Superior temporal gyrus (tissue), 1 donor: ENCODE data around the gene LRCH1.
A peak's percentile ranks its signal among the peaks of the same experiment; 100 is the strongest.

Experiments used
- DNase-seq: peaks from one replicate; pipeline ENCODE4 v3.0.0-alpha.2; 2016; ENCODE audit errors: extremely low spot score

Gene LRCH1

DNA sequence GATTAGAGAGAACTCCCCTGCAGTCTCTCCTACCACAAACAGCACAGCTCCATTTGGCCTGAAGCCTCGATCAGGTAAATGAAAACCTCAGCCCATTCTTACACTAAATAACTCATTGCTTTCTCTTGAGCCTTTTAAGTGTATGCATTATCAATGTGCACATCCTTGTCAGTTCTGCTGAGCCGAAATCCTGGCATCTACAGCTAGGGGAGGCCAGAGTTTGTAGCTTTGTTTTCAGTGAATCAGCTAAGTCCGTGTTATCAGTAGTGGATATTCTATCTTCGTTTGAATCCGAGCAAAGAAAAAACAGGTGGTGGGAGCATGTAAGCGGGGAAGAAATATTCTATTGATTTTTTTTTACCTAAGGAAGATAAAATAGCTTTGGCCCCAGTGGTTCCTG lies 159.6 kb downstream of the LRCH1 start:
- no peak for DNase-seq

DNA sequence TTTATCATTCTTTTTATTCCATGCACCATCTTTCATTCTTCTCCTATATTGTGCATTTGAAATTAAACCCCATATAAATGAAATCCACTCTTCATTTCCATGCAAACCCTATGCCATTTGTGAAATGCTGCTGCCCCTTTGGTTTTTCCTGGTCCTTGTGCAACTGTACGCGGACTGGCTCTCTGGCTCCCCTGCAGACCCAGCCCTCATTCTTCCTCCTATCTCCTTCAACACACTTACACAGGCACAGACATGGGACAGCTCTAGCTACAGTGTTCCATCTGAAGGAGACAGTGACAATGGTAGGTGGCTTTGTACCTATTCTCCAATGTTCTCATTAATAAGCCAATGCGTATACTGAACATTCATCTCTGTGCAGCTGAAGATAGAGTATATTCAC lies 162.4 kb downstream of the LRCH1 start:
- no peak for DNase-seq

- no peak for DNase-seq
Observed at GRCh38 chr13:46716821-46717220, 163.9 kb downstream of the LRCH1 start.

DNA sequence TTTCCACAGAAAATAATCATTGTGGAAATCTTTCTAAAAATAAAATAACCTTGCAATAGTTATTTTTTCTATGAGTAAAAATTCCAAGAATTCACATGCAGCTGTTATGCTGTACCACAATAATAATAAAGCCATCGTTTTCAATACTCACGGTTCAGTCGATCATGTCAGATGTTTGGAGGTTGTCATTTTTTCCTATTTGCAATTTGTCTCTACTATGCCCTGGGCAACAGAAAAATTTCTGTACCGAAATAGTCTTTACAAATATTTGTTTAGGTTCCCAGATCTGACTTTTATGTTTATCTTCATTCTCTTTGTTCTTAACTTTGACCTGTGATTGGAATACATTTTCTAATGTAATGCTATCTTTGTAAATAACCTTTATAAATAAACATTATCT lies 164.3 kb downstream of the LRCH1 start:
- no peak for DNase-seq

DNA sequence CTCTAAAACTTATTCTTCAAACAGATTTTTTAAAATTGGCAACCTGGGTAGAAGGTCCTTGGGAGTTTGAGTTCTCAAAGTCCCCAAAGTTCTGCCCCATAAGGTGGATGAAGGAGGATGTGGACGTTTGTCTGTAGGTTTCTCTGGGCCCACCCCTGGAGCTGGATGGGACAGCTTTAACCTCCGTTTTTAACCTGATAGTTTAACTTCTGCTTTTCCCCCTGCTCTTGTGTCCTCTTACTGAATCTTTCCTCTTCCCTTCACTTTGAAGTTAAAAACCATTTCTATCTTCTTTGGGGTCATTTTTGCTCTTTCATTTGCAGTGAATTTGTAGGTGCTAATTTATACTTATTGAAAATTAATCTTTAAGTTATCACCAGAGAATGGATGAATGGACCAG lies 164.9 kb downstream of the LRCH1 start:
- DNase-seq = no peak

DNA sequence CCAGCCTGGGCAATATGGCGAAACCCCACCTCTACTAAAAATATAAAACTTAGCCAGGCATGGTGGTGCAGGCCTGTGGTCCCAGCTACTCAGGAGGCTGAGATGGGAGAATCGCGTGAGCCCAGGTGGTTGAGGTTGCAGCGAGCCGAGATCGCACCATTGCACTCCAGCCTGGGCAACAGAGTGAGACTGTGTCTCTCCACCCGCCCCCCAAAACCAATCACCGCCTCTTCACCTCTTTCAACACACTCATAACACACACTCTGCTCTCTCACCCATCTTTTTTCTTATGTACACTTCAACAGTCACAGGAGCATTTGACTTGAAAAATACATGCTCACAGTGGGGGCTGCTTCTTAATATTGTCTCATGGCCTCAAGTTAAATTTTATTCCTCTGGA lies 167.2 kb downstream of the LRCH1 start:
- DNase-seq = no peak

DNA sequence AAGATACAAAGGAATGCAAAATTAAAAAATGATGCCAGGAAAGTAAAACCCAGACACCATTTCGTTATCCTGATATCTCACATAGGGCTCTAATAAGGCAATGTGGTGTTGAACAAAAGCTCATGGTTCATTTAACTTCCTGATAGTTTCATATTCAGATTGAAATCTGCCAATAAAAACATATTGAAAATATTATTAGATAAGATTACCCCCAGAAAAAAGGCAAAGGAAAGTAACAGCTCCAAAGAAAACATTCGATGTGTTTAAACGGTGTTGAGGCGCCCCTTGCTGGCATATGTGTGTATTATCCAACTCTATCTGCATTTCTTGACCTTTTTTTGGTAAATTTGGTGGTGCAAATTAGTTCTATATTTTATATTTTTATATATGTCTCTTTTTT lies 168.1 kb downstream of the LRCH1 start:
- DNase-seq = peak; percentile 78

DNA sequence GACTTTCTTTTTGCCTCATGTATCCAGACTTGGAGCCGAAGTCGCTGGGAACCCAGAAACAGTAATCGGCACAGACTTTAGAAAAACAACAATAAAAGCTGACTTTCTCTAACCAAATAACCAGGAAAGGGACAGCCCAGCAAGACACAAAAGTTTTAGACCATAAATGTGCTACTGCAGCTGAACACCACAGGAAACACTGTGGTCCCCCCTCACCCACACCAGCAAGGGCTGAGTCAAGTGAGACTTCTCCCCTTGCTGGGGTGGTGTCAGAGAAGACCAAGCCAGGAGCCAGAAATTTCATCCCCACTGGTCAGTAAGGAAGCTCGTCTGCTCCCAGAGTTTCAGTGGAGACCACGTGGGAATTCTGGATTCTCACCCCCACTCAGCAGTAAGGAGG lies 173.4 kb downstream of the LRCH1 start:
- DNase-seq = no peak

DNA sequence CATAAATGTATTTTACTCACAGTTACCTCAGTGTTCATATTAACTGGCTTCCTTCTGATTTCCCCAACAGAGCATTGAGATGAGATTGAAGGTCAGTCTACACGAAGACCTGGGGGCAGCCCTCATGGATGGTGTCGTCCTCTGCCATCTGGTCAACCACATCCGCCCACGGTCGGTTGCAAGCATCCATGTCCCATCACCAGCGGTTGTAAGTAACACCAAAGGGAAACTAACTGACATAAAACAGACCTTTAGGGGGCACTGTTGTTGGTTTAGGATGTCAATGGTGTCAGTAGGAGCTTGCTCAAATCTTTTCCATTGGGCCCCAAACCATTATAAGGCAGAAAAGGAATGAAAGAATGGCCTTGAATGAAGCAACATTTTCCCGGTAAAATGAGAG lies 175.8 kb downstream of the LRCH1 start:
- no peak for DNase-seq

GRCh38 chr13:46731535-46731934 lies 178.6 kb downstream of the LRCH1 start:
- DNase-seq = no peak

- DNase-seq = no peak
Observed at GRCh38 chr13:46735425-46735824, 182.5 kb downstream of the LRCH1 start.

DNA sequence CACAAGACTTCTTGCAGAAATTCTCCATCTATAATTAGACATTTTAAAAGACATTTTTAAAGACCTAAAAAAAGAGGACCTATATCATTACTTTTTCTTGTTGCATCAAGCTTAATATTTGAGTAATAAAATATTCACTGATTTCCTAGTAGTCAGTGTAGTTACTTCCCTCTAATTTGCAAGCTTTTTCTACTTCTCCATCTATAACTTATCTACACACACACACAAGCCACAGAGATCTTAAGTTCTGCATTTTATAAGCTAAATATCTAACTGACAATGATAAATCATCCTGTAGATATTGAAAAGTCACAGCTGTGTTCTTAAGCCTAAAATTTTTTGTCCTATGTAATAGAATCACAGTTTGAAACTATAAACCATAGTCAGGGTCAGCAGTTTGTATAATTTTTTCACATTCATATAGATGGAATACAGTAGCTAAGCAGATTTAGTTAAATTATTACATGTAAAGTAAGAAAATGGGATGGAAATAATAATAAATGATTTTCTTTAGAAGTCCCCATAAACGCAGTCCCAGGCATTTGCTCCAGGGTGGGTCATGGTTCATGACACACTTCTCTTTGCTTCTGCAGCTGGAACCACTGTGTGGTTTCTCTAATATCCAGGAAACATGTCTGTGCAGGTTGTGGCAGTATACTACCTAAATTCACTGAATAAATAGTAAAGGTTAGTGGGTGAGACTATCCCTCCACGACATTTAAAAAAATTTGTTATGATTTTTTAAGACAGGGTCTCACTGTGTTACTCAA lies 183.8 kb downstream of the LRCH1 start:
- DNase-seq = no peak

GRCh38 chr13:46738055-46738454 lies 185.1 kb downstream of the LRCH1 start:
- DNase-seq = no peak

DNA sequence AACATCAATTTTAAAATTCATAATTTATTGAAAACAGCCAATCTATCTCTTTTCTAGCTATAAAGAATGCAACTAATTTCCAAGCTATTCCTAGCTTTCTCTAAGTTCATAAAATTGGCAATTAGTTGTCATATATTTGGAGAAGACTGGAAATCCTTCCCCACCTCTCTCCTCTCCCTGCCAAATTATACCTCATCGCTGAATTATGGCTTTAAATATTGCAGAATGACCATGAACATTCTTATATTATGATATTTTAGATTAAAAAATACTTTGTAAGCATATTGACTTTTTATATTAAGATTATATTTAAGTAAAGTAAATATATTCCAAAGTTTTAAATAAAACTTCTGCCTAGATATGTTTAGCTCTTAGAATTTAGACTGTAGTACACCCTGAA lies 185.8 kb downstream of the LRCH1 start:
- no peak for DNase-seq

GRCh38 chr13:46739447-46740098 lies 186.6 kb downstream of the LRCH1 start:
- DNase-seq = no peak

DNA sequence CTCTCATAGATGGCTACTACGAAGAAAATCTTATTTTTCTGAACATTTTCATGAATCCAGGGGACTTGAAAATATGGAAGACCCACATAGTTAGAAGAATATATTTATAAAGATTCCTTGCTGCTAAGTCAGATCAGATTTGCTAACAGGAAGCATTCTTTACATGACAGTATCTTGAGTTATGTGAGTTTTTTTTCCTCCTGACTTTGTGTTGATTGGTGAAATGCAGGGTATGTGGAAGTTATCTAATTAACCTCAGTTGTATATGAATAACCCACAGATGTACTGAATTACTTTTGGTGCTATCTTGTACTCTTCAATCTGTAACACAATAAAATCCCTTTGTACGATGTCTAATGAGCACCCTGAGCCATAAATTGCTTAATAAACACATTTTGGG lies 190.2 kb downstream of the LRCH1 start:
- DNase-seq = no peak

DNA sequence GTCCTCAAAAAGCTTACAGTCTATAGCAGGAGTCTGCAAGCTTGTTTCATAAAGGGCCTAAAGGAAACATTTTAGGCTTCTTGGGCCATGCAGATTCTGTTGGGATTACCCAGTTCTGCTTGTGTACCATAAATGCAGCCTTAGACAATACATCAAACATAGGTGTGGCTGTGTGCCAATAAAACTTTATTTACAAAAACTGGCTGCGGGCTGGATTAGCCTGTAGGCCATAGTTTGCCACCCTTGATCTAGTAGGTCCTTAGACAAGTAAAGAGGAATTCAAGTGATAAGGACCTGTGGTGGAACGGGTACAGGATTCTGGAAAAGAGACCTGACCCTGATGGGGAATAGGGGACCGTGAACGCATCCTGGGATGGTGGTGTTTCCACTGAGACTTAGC lies 192.1 kb downstream of the LRCH1 start:
- no peak for DNase-seq

DNA sequence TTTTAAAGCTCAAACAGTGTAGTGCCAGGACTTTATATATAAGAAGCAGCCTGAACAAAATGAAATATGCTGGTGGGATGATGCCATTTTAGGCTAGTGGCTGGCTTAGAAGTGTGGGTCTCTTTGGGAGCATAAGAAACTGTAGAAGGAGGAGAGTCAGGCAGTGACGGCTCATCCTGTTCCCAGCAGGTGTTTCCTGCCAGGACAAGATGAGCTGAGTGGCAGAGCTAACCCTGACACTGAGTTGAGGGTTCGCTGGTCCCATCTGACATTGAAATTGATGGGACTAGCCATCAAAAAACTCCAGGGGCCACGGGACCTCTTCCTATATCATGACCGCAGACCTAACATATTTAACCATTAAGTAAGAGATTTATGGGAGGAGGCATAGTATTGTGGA lies 192.7 kb downstream of the LRCH1 start:
- DNase-seq = no peak

- DNase-seq = no peak
Observed at GRCh38 chr13:46747031-46747820, 194.3 kb downstream of the LRCH1 start.

GRCh38 chr13:46748300-46748699 lies 195.3 kb downstream of the LRCH1 start:
- no peak for DNase-seq

GRCh38 chr13:46749951-46750350 lies 197.0 kb downstream of the LRCH1 start:
- no peak for DNase-seq

DNA sequence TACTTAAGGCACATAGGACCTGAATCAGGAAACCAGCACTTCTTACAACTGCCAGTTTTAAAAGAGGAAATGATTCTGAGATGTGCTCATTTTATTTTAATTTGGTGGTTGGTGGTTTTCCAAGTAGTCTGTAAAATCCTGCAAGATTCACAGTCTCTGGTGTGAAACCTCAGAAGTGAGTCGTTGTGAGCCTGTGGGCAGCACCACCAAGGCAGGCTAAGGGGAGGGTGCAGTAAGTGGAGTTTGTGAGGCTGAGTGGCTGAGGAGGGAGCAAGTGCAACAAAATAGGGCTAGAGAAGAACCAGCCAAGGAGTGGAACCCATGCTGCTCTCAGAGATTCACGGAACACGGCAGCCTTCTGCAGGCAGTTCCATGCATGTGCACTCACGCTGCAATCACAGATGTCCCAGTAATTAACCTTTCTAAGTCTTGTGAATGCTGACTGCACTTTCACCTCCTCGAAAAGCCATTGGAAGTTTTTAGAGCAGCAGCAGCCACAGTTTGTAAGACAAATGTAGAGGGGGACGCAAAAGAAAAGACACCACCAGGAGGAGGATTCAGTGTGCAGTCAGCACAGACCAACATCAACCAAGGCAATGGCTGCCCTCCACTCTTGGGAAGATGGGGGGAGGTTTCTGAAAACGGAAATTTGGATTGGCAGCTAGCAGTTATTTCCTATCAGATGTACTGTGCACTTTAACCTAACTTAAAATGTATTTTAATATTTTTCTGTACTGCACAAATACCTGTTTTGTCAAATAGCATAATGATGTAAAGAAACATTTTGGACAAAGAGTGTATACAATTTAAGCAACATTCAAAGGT lies 199.1 kb downstream of the LRCH1 start:
- peak; percentile 41 for DNase-seq
